AG04449 (cell line): ENCODE measurements around the gene GPR155.

Experiments used
- CTCF ChIA-PET: fragments of 350-600 bp; formaldehyde crosslinking; extraction: SDS; loops from one replicate; lab custom pipeline; 2021; ENCODE audit warnings: antibody characterized with exemption; lab: Yijun Ruan, JAX
- POLR2A ChIA-PET: fragments of 400-600, 350-600 bp; formaldehyde crosslinking; extraction: SDS; loops from one replicate; lab custom pipeline; 2020; ENCODE audit warnings: antibody characterized with exemption, inconsistent platforms; lab: Yijun Ruan, JAX
- DNase-seq: peaks from one replicate; pipeline ENCODE4 v3.0.0-alpha.2; 2010; ENCODE audit warnings: low read depth, low spot score
- H3K4me3 ChIP-seq: 2 replicates; pipeline ENCODE4 v1.5.1; 2011; ENCODE audit warnings: low read depth, mild to moderate bottlenecking, control low read depth, low read length
- CTCF ChIP-seq: IDR thresholded peaks from one replicate; pipeline ENCODE4 v1.5.1; 2011; ENCODE audit warnings: mild to moderate bottlenecking, moderate library complexity, low read length, control low read depth, inconsistent platforms; ENCODE audit not compliant: insufficient read depth; ENCODE audit errors: missing control alignments

GPR155 gene

GRCh38 chr2:174527101-174527721 lies 40.4 kb upstream of the GPR155 start:
- no peak for TF ChIP-seq CTCF
- DNase-seq: no peak
- CTCF ChIA-PET: no interaction called here
- POLR2A ChIA-PET: no interaction called here
- H3K4me3 ChIP-seq: no peak overlapping the region

GRCh38 chr2:174524527-174524926 lies 37.7 kb upstream of the GPR155 start:
- POLR2A ChIA-PET: no interaction called here
- CTCF ChIA-PET: interaction anchor here (1.5 to 10.2 kb wide), 2 partner anchors 22 to 64 kb away, joined by 3 to 101 read pairs; no protein-coding TSS in a partner anchor

GRCh38 chr2:174522553-174522952 lies 35.7 kb upstream of the GPR155 start:
- POLR2A ChIA-PET: no interaction called here
- no peak for TF ChIP-seq CTCF
- CTCF ChIA-PET: interaction anchor here (0.6 to 10.2 kb wide), 12 partner anchors 9 to 175 kb away, joined by 3 to 101 read pairs (median 4); no protein-coding TSS in a partner anchor
- no peak overlapping the region for H3K4me3 ChIP-seq
- DNase-seq: no peak

More at GRCh38 chr2:174524527-174524926, 37.7 kb upstream of the GPR155 start:
- H3K4me3 ChIP-seq: no peak overlapping the region
- no peak for DNase-seq
- TF ChIP-seq CTCF: no peak

GRCh38 chr2:174518395-174518794 lies 31.6 kb upstream of the GPR155 start:
- no peak overlapping the region for H3K4me3 ChIP-seq
- no peak for DNase-seq
- no peak for TF ChIP-seq CTCF
- CTCF ChIA-PET: interaction anchor here (1.4 to 10.2 kb wide), 2 partner anchors 28 to 58 kb away, joined by 3 to 101 read pairs; no protein-coding TSS in a partner anchor
- POLR2A ChIA-PET: interaction anchor here (1.2 kb wide), 1 partner anchor 32 kb away, joined by 3 read pairs; the partner anchor contains the start of gene GPR155

GRCh38 chr2:174516501-174517378 lies 29.9 kb upstream of the GPR155 start:
- DNase-seq: no peak
- ChIA-PET CTCF (interaction anchor here (10.2 kb wide), 1 partner anchor 56 kb away, joined by 101 read pairs; no protein-coding TSS in a partner anchor), POLR2A (no interaction called here)
- H3K4me3 ChIP-seq: no peak overlapping the region
- TF ChIP-seq CTCF: no peak

- TF ChIP-seq CTCF: no peak
- DNase-seq: no peak
- CTCF ChIA-PET: interaction anchor here (0.6 to 0.9 kb wide), 2 partner anchors 35 to 49 kb away, joined by 3 read pairs; no protein-coding TSS in a partner anchor
- POLR2A ChIA-PET: no interaction called here
- H3K4me3 ChIP-seq: no peak overlapping the region
Observed at GRCh38 chr2:174512345-174512744, 25.5 kb upstream of the GPR155 start.
